NOMO-1 treated with dmso at 0.1 percent for 144 hours (cell line): Measurements from ENCODE around the gene MCM8.

Source experiments
- DNase-seq: peaks from one replicate; lab custom pipeline; 2025; ENCODE audit not compliant: unreplicated experiment; lab: John Stamatoyannopoulos, UW

Gene MCM8

GRCh38 chr20:5945963-5946362, 4.5 kb upstream of the MCM8 start:
- no peak for DNase-seq

DNA sequence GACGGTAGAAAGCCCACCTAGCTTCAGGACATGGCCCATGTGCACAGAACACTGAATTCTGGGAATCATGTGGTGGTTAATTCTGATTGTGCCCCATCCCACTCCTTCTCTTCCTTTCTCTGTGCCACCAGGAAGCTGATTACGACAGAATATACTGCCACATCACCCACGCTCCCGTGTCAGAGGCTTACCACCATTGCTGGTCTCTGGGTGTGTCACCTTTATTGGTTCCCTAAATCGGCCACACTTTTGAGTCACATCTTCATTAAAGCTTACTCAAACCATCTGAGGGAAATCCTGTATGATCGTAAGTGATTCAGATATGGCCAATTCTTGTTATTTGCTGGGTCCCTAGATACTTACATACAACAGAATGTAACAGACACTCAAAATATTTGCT, 3.2 kb upstream of the MCM8 start:
- DNase-seq, result peak; percentile 56

GRCh38 chr20:5949943-5950270, 545 bp upstream of the MCM8 start:
- no peak for DNase-seq

GRCh38 chr20:5967469-5967868, 17.0 kb downstream of the MCM8 start:
- DNase-seq, result no peak

GRCh38 chr20:5968462-5968861, 18.0 kb downstream of the MCM8 start:
- no peak for DNase-seq

GRCh38 chr20:5969348-5969935, 19.0 kb downstream of the MCM8 start:
- no peak for DNase-seq

- no peak for DNase-seq
Measured at GRCh38 chr20:5969940-5970339, 19.5 kb downstream of the MCM8 start.

- no peak for DNase-seq
Measured at GRCh38 chr20:5970381-5970780, 19.9 kb downstream of the MCM8 start.

DNA sequence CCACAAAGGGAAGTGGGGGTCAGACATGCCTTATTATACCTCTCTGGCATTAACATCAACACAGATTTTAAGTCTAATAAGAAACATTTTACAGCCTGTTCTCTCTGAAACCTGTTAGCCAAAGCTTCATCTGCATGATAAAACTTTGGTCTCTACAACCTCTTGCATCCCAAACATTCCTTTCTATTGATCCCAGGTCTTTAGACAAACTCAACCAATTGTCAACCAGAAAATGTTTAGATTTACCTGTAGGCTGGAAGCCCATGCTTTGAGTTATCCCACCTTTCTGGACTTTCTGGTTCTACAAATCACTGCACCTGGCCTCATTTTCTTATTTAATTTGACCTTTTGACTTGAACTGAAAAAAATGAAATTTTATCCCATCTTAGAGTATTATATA, 20.8 kb downstream of the MCM8 start:
- DNase-seq, result no peak

DNA sequence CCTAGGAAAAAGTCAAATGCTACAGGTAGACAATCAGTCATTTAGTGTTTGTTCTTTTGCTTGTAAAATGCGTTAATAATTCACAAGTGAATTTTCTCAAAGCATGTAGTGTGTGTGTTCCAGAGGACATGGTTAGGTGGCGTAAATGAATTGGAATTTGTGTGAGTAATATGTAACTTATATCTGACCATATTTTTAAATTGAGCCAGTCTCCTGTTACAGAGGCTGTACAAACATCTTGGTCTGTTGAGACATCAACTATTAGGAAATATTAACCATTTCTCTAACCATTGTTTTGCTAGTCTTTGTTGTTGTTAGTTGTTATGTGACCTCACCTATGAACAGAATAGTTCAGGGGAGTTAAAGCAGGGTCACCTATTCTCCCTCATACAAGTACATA, 22.7 kb downstream of the MCM8 start:
- DNase-seq, result no peak

- peak; percentile 52 for DNase-seq
Measured at GRCh38 chr20:5973971-5974370, 23.5 kb downstream of the MCM8 start.

- no peak for DNase-seq
Measured at GRCh38 chr20:5974531-5974930, 24.1 kb downstream of the MCM8 start.

DNA sequence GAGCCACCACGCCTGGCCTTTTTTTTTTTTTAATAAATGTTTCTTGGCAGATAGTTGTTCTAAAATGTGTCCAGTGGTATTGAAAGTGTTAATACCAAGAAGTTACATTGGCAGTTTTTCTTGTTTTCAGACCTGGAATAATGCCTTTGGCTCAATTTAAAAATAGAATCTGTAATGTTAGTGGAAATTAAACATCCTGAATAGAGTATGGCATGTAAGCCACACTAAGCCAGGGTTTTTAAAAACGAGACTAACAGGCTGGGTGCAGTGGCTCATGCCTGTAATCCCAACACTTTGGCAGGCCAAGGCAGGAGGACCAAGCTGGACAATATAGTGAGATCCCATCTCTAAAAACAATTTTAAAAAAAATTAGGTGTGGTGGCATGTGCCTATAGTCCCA, 25.3 kb downstream of the MCM8 start:
- DNase-seq, result no peak

DNA sequence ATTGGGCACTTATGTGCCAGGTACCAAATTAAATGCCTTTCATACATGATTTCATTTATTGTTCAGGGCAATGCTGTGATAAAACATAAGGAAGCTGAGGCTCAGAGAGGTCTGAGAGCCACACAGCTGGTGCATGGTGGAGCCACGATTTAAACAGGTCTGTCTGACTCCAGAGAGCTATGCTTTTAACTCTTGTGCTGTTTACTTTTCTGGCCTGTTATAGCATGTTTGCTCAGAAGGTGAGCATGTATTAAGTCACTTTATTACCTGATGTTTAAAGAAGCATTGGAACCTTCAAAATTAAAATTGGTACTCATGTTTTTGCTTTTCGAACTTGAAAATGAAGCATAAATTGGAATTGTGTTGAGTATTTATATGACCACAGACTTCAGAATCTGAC, 26.8 kb downstream of the MCM8 start:
- DNase-seq, result no peak

- DNase-seq, result no peak
Measured at GRCh38 chr20:5977975-5978374, 27.5 kb downstream of the MCM8 start.

DNA sequence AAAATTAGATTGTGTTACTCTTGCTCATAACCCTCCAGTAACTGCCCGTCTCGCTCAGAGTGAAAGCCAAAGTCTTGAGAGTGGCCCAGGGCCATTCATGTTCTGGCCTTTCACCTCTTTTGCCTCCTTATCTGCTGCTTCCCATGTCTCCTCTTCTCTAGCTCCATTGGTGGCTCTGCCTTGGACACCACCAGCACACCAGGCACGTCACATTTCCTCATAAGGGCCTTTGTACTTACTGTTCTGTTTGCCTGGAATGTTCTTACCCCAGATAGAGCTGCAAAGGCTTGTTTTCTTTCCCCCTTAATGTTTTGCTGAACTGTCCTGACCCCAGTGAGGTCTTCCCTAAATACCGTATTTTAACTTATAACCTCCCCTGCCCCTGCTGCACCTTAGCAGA, 29.3 kb downstream of the MCM8 start:
- no peak for DNase-seq

GRCh38 chr20:5980720-5981538, 30.5 kb downstream of the MCM8 start:
- DNase-seq, result no peak

DNA sequence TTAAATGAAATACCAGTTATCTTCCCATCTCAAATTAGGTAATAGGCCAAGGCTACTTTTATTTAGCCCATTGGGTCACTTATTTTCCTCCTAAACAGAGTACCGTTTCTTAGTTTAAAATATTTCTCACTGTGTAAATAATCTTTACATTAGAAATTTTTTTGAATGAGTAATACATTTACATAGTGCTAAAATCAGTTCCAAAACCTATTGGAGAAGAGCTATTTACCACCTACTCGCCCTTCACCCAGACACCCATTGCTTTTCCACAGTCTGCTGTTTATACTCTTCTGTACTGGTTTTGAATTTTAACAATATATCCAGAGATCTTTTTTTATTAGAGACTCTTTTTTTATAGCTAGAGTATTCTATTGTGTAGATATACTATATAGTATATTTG, 36.9 kb downstream of the MCM8 start:
- DNase-seq, result no peak

- DNase-seq, result no peak
Measured at GRCh38 chr20:5989539-5989938, 39.1 kb downstream of the MCM8 start.

- DNase-seq, result no peak
Measured at GRCh38 chr20:5990946-5991345, 40.5 kb downstream of the MCM8 start.

- DNase-seq, result no peak
Measured at GRCh38 chr20:5991623-5992441, 41.4 kb downstream of the MCM8 start.

- no peak for DNase-seq
Measured at GRCh38 chr20:5996765-5997164, 46.3 kb downstream of the MCM8 start.
